ENCODE measurements around the gene BATF3.

The BATF3 gene

GRCh38 chr1:212702672-212703071, 3.0 kb upstream of the BATF3 start:
- no peak for DNase-seq

GRCh38 chr1:212701910-212702309, 2.3 kb upstream of the BATF3 start:
- no peak for DNase-seq

GRCh38 chr1:212700892-212701819, 1.5 kb upstream of the BATF3 start:
- peak; percentile 58 for DNase-seq

- DNase-seq, result peak; percentile 75
Observed at GRCh38 chr1:212700223-212700891, 717 bp upstream of the BATF3 start.

- peak; percentile 64 for DNase-seq
Observed at GRCh38 chr1:212699104-212699624, 476 bp downstream of the BATF3 start.

GRCh38 chr1:212698467-212699103, 1.1 kb downstream of the BATF3 start:
- no peak for DNase-seq

- no peak for DNase-seq
Observed at GRCh38 chr1:212696721-212697331, 2.8 kb downstream of the BATF3 start.

- no peak for DNase-seq
Observed at GRCh38 chr1:212692774-212693644, 6.6 kb downstream of the BATF3 start.

- DNase-seq, result no peak
Observed at GRCh38 chr1:212691561-212692071, 8.0 kb downstream of the BATF3 start.

GRCh38 chr1:212690816-212691403, 8.7 kb downstream of the BATF3 start:
- DNase-seq, result no peak

GRCh38 chr1:212689758-212690529, 9.7 kb downstream of the BATF3 start:
- DNase-seq, result no peak

GRCh38 chr1:212689196-212689725, 10.4 kb downstream of the BATF3 start:
- DNase-seq, result no peak

GRCh38 chr1:212688341-212689047, 11.1 kb downstream of the BATF3 start:
- DNase-seq, result no peak

- no peak for DNase-seq
Observed at GRCh38 chr1:212687811-212688210, 11.8 kb downstream of the BATF3 start.

GRCh38 chr1:212686591-212686990, 13.0 kb downstream of the BATF3 start:
- DNase-seq, result no peak

GRCh38 chr1:212686069-212686468, 13.6 kb downstream of the BATF3 start:
- no peak for DNase-seq

- DNase-seq, result no peak
Observed at GRCh38 chr1:212685429-212685828, 14.2 kb downstream of the BATF3 start.

GRCh38 chr1:212684521-212685090, 15.0 kb downstream of the BATF3 start:
- no peak for DNase-seq

GRCh38 chr1:212684076-212684475, 15.6 kb downstream of the BATF3 start:
- no peak for DNase-seq

Measured in activated naive CD4-positive, alpha-beta T cell treated with Interleukin-2 at 50 U/mL for 16 hours (primary cell).